ENCODE results near the gene SYCN.
"Not testable (repeated sequence)": the region's sequence is repeated elsewhere in the genome, so short reads cannot be mapped to it uniquely, and the experiment has no call there.

The SYCN gene

DNA sequence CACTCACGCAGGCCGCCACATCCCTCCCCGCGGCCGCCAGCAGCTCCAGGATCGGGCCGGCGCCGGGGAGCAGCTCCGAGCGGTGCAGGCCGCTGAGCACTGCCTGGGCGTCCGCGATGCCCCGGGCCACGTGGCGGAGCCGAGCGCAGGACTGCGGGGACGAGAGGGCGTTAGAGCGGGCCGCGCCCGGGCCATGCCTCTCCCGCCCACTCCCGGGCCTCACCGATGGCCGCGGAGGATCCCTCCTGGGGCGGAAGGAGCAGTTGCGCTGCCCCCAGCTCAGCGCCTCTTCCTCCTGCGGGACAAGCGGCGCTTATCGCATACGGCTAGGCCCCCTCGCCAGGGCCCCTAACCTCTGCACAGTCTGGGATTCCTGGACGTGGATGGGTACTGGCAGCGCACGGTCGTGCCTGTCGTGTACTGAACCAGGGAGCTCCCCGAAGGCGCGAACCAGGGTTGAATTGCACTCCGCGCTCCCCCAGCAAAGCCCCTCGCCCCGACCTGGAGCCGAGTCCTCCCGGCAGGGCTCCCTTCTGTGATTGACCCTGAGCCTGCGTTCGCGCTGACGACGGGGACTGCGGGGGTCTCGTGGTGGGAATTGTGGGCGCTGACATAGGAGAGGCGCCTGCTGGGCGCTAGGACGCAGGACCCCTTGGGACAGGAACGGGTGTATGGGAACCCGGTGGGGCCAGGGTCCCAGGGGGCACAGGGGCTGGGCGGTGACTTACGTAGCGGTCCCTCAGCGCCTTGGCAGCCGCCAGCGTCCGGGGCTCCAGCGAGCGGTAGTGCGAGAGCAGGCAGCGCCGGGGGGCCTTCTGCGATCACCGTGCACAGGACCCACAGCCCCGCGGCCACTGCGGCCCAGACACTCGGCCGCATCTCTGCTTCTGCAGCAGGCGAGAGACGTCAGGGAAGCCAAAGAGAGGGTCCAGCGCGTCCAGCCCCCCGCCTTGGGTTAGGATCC, 43.9 kb upstream of the SYCN start:
- TF ChIP-seq, protein P1, sequence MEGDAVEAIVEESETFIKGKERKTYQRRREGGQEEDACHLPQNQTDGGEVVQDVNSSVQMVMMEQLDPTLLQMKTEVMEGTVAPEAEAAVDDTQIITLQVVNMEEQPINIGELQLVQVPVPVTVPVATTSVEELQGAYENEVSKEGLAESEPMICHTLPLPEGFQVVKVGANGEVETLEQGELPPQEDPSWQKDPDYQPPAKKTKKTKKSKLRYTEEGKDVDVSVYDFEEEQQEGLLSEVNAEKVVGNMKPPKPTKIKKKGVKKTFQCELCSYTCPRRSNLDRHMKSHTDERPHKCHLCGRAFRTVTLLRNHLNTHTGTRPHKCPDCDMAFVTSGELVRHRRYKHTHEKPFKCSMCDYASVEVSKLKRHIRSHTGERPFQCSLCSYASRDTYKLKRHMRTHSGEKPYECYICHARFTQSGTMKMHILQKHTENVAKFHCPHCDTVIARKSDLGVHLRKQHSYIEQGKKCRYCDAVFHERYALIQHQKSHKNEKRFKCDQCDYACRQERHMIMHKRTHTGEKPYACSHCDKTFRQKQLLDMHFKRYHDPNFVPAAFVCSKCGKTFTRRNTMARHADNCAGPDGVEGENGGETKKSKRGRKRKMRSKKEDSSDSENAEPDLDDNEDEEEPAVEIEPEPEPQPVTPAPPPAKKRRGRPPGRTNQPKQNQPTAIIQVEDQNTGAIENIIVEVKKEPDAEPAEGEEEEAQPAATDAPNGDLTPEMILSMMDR (IDR thresholded peaks at IDR 0.05; ENCODE audit: insufficient read depth, low read depth, low read length, missing control alignments) = no peak
- no peak for DNase-seq (ENCODE audit: low read depth)
- H3K4me3 ChIP-seq (ENCODE audit: low read depth, low read length) = no peak overlapping the region

DNA sequence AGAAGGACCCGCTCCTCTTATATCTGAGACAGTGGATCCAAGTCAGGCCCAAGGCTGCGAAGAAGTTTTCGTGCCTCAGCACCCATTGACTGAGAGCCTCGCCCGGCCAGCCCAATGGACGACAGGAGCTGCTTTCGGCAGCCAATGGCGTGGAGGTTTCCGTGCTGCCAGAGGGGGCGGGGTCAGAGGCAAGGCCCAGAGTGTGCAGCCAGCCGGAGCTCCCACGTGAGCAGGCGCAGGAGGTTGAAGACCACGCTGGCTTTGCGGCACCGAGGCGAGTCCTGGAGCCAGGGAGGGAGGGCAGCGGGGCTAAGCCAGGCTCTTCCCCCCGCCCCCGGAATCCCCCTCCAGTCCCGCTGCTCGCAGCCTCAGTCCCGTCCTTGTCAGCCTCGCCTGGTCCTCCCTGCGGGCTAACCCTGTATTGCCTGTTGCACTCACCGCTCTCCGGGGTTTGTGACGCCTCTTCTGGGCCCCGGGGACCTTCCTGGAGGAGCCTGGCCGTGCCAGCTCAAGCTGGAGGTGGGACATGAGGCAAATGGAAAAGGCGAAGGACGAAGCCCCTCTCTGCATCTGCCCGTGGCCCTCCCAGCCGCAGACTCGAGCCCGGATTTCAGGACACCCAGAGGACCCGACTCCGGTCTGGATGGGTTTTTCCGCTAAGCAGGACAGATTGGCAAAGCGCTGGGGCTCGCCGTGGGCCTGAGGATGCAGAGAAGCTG, 43.0 kb upstream of the SYCN start:
- H3K4me3 ChIP-seq (ENCODE audit: low read depth, low read length) = no peak overlapping the region
- TF ChIP-seq, protein P1 (IDR thresholded peaks at IDR 0.05; ENCODE audit: insufficient read depth, low read depth, low read length, missing control alignments) = no peak
- DNase-seq (ENCODE audit: low read depth) = no peak

DNA sequence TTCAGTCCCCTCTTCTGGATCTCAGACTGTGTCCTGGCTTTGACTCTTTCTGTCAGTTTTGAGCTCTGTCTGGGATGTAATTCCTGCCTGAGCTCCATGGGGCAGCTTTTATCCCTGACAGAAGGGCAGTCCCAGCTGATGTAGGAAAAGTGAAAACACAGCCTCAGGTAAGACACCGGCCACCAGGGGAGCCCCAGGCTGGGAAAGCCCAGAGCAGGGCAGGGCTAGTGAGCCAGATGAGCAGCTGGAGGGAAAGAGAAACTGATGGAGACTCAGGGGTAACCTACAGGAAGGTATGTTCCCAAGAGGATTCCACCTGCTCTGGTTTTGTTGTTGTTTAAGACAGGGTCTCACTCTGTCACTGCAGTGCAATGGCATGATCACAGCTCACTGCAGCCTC, 41.1 kb upstream of the SYCN start:
- not testable (repeated sequence) for H3K4me3 ChIP-seq (ENCODE audit: low read depth, low read length); DNase-seq (ENCODE audit: low read depth)

DNA sequence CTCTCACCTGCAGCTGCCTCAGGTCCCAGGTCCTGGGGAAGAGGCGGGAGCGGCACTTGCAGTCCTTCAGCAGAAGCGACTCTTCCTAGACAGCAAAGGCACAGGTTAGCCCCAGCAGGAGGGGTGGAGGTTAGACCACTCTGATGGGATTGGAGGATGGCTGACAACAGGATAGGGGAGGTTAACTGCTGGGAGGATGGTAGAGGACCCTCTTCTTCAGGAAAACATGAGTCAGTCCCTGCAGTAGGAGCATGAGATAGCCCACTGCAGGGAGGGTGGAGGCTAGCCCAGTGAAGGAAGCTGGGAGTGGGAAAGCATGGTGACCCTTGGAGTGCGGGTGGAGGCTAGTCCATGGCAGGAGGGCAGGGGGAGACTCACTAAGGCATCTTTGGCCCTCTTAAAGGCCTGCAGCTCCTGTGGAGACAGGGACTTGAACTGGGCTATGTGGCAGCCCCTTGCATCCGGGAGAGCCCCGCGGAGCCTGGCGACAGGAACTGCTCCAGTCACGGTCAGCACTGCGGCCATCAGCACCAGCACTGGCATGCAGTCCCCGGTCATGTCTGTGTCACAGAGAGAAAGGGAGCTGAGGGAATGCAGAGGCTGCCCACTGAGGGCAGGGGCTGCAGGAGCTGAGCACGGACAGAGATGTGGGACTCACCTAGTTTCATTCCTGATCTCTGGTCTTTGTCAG, 40.5 kb upstream of the SYCN start, which contains the start of gene IFNL3:
Gene IFNL3, minus strand, starts transcription at position 597 of the 691 bp plus-strand sequence. Its CDS starts 39 bp downstream, at position 558.
- H3K4me3 ChIP-seq (ENCODE audit: low read depth, low read length); DNase-seq (ENCODE audit: low read depth): not testable (repeated sequence)

DNA sequence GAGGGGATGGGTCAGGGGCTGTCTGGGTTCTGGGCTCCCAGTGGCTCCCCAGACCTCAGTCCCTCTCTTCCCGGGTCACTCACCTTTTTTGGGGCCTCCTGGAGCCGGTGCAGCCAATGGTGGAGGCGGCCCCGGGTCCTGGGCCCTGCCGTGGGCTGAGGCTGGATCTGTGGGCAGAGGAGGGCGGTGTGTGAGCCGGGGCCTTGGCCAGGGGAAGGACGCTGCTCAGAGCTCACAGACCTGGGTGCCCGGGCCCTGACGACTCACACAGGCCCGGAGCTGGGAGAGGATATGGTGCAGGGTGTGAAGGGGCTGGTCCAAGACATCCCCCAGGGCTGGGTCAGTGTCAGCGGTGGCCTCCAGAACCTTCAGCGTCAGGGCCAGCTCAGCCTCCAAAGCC, 39.7 kb upstream of the SYCN start:
- not testable (repeated sequence) for DNase-seq (ENCODE audit: low read depth); H3K4me3 ChIP-seq (ENCODE audit: low read depth, low read length)

DNA sequence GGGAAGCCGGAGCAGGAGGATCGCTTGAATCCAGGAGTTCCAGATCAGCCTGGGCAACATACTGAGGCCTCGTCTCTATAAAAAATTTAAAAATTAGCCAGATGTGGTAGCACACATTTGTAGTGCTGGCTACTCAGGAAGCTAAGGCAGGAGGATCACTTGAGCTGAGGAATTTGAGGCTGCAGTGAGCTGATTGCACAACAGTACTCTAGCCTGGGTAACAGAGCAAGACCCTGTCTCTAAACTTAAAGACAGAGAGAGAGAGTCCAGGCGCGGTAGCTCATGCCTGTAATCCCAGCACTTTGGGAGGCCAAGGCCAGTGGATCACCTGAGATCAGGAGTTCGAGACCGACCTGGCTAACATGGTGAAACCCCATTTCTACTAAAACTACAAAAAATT, 36.4 kb upstream of the SYCN start:
- TF ChIP-seq, protein P1 (IDR thresholded peaks at IDR 0.05; ENCODE audit: insufficient read depth, low read depth, low read length, missing control alignments) = no peak
- no peak overlapping the region for H3K4me3 ChIP-seq (ENCODE audit: low read depth, low read length)
- DNase-seq (ENCODE audit: low read depth) = no peak

DNA sequence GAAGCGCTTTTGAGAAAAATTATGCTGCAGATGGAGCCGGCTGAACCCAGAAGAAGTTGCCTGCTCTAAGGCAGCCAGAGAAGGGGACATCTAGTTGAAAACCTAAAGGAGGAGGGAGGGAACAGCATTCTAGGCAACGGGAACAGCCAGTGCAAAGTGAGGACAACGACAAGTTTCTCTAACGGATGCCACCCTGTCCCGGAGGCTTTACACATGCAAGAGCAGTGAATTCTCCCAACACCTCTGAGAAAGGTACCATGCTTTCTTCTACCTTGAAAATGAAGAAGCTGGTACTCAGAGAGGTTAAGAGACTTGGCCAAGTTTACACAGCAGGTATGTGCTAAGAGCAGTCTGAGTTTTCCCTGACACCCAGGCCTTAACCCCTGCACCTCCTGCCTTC, 34.9 kb upstream of the SYCN start:
- DNase-seq (ENCODE audit: low read depth) = no peak
- TF ChIP-seq, protein P1 (IDR thresholded peaks at IDR 0.05; ENCODE audit: insufficient read depth, low read depth, low read length, missing control alignments) = no peak
- no peak overlapping the region for H3K4me3 ChIP-seq (ENCODE audit: low read depth, low read length)

DNA sequence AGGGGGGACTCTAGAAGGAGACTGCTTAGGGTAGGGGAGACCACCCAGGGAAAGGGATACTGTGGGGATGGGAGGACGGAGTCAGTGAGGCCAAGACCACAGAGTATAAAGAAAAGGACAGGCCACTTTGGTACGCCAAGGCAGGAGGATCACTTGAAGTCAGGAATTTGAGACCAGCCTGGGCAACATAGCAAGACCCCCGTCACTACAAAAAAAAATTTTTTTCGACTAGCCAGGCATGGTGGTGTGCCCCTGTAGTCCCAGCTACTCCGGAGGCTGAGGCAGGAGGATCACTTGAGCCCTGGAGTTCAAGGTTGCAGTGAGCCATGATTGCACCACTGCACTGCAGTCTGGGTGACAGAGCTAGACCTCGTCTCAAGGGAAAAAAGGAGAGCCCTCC, 34.1 kb upstream of the SYCN start:
- no peak overlapping the region for H3K4me3 ChIP-seq (ENCODE audit: low read depth, low read length)
- TF ChIP-seq, protein P1 (IDR thresholded peaks at IDR 0.05; ENCODE audit: insufficient read depth, low read depth, low read length, missing control alignments) = no peak

More for the DNA sequence above, 34.1 kb upstream of the SYCN start:
- no peak for DNase-seq (ENCODE audit: low read depth)

All from GM12865 (cell line).